ENCODE data around the gene OSBP2. TPM values are rescaled to one million over a fixed set of nuclear protein-coding genes. Genes with fewer than 3 reads are reported as not detected.

The OSBP2 gene
- polyA plus RNA-seq, 2 donors: 2.5 to 2.7 TPM

GRCh38 chr22:30806391-30806861 is 111.8 kb downstream of the OSBP2 start:
- Histone ChIP-seq H3K27ac (ENCODE audit: low read depth in 2 of 2, low read length in 1 of 2) (no peak overlapping the region), H3K4me1 (ENCODE audit: control insufficient read depth in 2 of 2, insufficient read depth in 2 of 2, low read length in 1 of 2) (peaks cover 2 to 5% of the 10 kb centered on the region in 2 donors), H3K36me3 (ENCODE audit: control insufficient read depth in 2 of 2, insufficient read depth in 2 of 2, low read length in 1 of 2) (no peaks in the 10 kb centered on the region), H3K4me3 (ENCODE audit: low read depth in 1 of 2, low read length in 2 of 2) (no peak overlapping the region), H3K27me3 (ENCODE audit: control insufficient read depth in 1 of 2, insufficient read depth in 2 of 2, low read length in 2 of 2) (no peaks in the 10 kb centered on the region), H3K9me3 (ENCODE audit: control insufficient read depth in 2 of 2, insufficient read depth in 1 of 2, low read depth in 1 of 2, low read length in 1 of 2) (no peaks in the 10 kb centered on the region)
- WGBS, 2 donors: 67 to 73% methylated on average over 3 of the region's 3 CpGs

DNA sequence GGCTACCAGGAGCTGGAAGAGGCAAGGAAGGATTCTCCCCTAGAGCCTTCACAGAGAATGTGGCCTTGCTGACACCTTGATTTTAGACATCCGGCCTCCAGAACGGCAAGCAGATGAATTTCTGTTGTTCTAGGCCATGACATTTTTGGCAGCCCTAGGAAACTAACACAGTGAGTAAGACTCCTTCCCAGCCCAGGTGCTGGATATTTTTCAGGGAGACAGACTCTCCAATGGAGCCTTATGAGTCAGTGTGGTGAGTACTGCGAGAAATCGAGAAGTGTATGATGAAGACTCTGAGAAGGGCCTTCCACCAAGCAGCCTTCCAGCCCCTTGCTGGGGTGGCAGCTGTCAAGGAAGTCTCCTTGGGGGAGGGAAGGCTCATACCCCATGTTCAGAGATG is 114.4 kb downstream of the OSBP2 start:
- no peaks in the 10 kb centered on the region for H3K4me1 ChIP-seq (ENCODE audit: control insufficient read depth in 2 of 2, insufficient read depth in 2 of 2, low read length in 1 of 2)
- WGBS, 2 donors: 86 to 92% methylated on average over 4 of the region's 4 CpGs
- no peaks in the 10 kb centered on the region for H3K36me3 ChIP-seq (ENCODE audit: control insufficient read depth in 2 of 2, insufficient read depth in 2 of 2, low read length in 1 of 2)
- no peak overlapping the region for H3K27ac ChIP-seq (ENCODE audit: low read depth in 2 of 2, low read length in 1 of 2)
- no peaks in the 10 kb centered on the region for H3K27me3 ChIP-seq (ENCODE audit: control insufficient read depth in 1 of 2, insufficient read depth in 2 of 2, low read length in 2 of 2)
- H3K4me3 ChIP-seq (ENCODE audit: low read depth in 1 of 2, low read length in 2 of 2): no peak overlapping the region
- H3K9me3 ChIP-seq (ENCODE audit: control insufficient read depth in 2 of 2, insufficient read depth in 1 of 2, low read depth in 1 of 2, low read length in 1 of 2): no peaks in the 10 kb centered on the region

DNA sequence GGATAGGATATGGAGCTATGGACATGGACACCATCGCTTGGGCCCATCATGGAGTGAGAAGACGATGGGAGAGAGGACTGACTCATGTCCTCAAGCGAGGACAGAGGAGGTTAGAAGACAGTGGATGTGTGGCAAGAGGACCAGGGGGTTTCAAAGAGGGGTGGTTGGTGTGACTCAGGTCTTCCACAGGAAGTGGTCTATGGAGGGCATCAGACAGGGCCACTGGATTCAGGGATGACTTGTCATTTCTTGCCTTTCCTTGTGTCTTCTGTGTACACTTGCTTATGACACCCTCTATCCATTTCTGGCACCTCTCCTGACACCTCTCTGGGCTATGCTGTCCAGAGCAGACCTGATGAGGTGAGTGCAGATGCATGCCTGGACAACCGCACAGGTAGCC is 115.4 kb downstream of the OSBP2 start:
- Histone ChIP-seq H3K4me1 (ENCODE audit: control insufficient read depth in 2 of 2, insufficient read depth in 2 of 2, low read length in 1 of 2) (no peaks in the 10 kb centered on the region), H3K36me3 (ENCODE audit: control insufficient read depth in 2 of 2, insufficient read depth in 2 of 2, low read length in 1 of 2) (no peaks in the 10 kb centered on the region), H3K4me3 (ENCODE audit: low read depth in 1 of 2, low read length in 2 of 2) (no peak overlapping the region), H3K9me3 (ENCODE audit: control insufficient read depth in 2 of 2, insufficient read depth in 1 of 2, low read depth in 1 of 2, low read length in 1 of 2) (no peaks in the 10 kb centered on the region), H3K27ac (ENCODE audit: low read depth in 2 of 2, low read length in 1 of 2) (no peak overlapping the region), H3K27me3 (ENCODE audit: control insufficient read depth in 1 of 2, insufficient read depth in 2 of 2, low read length in 2 of 2) (no peaks in the 10 kb centered on the region)
- WGBS, 2 donors: 86 to 87% methylated on average over 4 of the region's 4 CpGs

- Histone ChIP-seq H3K27me3 (ENCODE audit: control insufficient read depth in 1 of 2, insufficient read depth in 2 of 2, low read length in 2 of 2) (no peaks in the 10 kb centered on the region), H3K9me3 (ENCODE audit: control insufficient read depth in 2 of 2, insufficient read depth in 1 of 2, low read depth in 1 of 2, low read length in 1 of 2) (no peaks in the 10 kb centered on the region), H3K4me3 (ENCODE audit: low read depth in 1 of 2, low read length in 2 of 2) (no peak overlapping the region), H3K4me1 (ENCODE audit: control insufficient read depth in 2 of 2, insufficient read depth in 2 of 2, low read length in 1 of 2) (no peaks in the 10 kb centered on the region), H3K36me3 (ENCODE audit: control insufficient read depth in 2 of 2, insufficient read depth in 2 of 2, low read length in 1 of 2) (no peaks in the 10 kb centered on the region), H3K27ac (ENCODE audit: low read depth in 2 of 2, low read length in 1 of 2) (no peak overlapping the region)
- WGBS, 2 donors: 83 to 90% methylated on average over 7 of the region's 7 CpGs
These were observed 119.3 kb downstream of the OSBP2 start for GRCh38 chr22:30813936-30814335.

DNA sequence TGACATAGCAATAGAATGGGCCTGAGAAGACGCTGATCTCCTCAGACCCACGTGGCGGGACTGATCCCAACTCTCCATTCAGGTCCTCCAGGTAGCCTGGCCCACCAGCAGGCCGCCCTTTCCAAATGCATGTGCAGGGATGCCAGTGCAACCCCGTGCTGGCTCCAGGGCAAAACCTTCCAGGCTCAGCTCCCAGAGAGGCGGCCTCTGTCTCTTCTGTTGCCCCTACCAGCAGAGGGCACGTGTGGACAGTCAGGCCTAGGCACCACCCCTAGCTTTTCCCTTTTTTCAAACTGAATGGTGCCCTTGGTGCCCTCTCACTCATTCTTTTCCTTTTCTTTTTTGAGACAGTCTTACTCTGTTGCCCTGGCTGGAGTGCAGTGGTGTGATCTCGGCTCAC is 121.7 kb downstream of the OSBP2 start:
- no peaks in the 10 kb centered on the region for H3K9me3 ChIP-seq (ENCODE audit: control insufficient read depth in 2 of 2, insufficient read depth in 1 of 2, low read depth in 1 of 2, low read length in 1 of 2)
- no peak overlapping the region for H3K4me3 ChIP-seq (ENCODE audit: low read depth in 1 of 2, low read length in 2 of 2)
- H3K36me3 ChIP-seq (ENCODE audit: control insufficient read depth in 2 of 2, insufficient read depth in 2 of 2, low read length in 1 of 2): no peaks in the 10 kb centered on the region
- WGBS, 2 donors: 78 to 81% methylated on average over 8 of the region's 8 CpGs
- no peaks in the 10 kb centered on the region for H3K27me3 ChIP-seq (ENCODE audit: control insufficient read depth in 1 of 2, insufficient read depth in 2 of 2, low read length in 2 of 2)
- no peak overlapping the region for H3K27ac ChIP-seq (ENCODE audit: low read depth in 2 of 2, low read length in 1 of 2)
- H3K4me1 ChIP-seq (ENCODE audit: control insufficient read depth in 2 of 2, insufficient read depth in 2 of 2, low read length in 1 of 2): no peaks in the 10 kb centered on the region

DNA sequence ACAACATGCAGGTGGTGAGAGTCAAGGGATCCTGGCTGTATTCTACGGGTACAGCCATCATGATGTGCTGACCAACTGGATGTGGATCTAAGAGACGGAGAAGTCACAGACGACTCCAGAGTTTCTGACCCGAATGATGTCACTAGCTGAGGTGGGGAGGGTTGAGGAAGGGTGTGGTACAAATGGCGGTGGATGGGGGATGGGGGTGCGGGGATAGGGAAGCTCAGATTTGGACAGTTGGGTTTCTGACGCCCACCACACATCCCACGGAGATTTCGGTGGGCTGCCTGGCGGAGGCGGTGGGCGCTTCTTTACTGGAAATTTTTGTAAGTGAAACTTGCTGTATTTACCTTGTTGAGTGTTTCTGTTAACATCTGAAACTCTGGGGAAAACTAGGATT is 126.7 kb downstream of the OSBP2 start:
- Histone ChIP-seq H3K27ac (ENCODE audit: low read depth in 2 of 2, low read length in 1 of 2) (no peak overlapping the region), H3K27me3 (ENCODE audit: control insufficient read depth in 1 of 2, insufficient read depth in 2 of 2, low read length in 2 of 2) (peaks cover 0 to 4% of the 10 kb centered on the region in 2 donors), H3K9me3 (ENCODE audit: control insufficient read depth in 2 of 2, insufficient read depth in 1 of 2, low read depth in 1 of 2, low read length in 1 of 2) (no peaks in the 10 kb centered on the region), H3K4me1 (ENCODE audit: control insufficient read depth in 2 of 2, insufficient read depth in 2 of 2, low read length in 1 of 2) (peaks cover 2 to 6% of the 10 kb centered on the region in 2 donors), H3K36me3 (ENCODE audit: control insufficient read depth in 2 of 2, insufficient read depth in 2 of 2, low read length in 1 of 2) (no peaks in the 10 kb centered on the region), H3K4me3 (ENCODE audit: low read depth in 1 of 2, low read length in 2 of 2) (no peak overlapping the region)
- WGBS, 2 donors: 88 to 90% methylated on average over 12 of the region's 12 CpGs

- Histone ChIP-seq H3K27me3 (ENCODE audit: control insufficient read depth in 1 of 2, insufficient read depth in 2 of 2, low read length in 2 of 2) (peaks cover 0 to 4% of the 10 kb centered on the region in 2 donors), H3K4me1 (ENCODE audit: control insufficient read depth in 2 of 2, insufficient read depth in 2 of 2, low read length in 1 of 2) (peaks cover 3 to 6% of the 10 kb centered on the region in 2 donors), H3K9me3 (ENCODE audit: control insufficient read depth in 2 of 2, insufficient read depth in 1 of 2, low read depth in 1 of 2, low read length in 1 of 2) (no peaks in the 10 kb centered on the region), H3K36me3 (ENCODE audit: control insufficient read depth in 2 of 2, insufficient read depth in 2 of 2, low read length in 1 of 2) (no peaks in the 10 kb centered on the region), H3K4me3 (ENCODE audit: low read depth in 1 of 2, low read length in 2 of 2) (peak overlapping the region; percentile 50), H3K27ac (ENCODE audit: low read depth in 2 of 2, low read length in 1 of 2) (no peak overlapping the region)
- 39 to 41% methylated on average over 8 of the region's 8 CpGs for WGBS, 2 donors
These were observed 127.2 kb downstream of the OSBP2 start for GRCh38 chr22:30821863-30822215.

DNA sequence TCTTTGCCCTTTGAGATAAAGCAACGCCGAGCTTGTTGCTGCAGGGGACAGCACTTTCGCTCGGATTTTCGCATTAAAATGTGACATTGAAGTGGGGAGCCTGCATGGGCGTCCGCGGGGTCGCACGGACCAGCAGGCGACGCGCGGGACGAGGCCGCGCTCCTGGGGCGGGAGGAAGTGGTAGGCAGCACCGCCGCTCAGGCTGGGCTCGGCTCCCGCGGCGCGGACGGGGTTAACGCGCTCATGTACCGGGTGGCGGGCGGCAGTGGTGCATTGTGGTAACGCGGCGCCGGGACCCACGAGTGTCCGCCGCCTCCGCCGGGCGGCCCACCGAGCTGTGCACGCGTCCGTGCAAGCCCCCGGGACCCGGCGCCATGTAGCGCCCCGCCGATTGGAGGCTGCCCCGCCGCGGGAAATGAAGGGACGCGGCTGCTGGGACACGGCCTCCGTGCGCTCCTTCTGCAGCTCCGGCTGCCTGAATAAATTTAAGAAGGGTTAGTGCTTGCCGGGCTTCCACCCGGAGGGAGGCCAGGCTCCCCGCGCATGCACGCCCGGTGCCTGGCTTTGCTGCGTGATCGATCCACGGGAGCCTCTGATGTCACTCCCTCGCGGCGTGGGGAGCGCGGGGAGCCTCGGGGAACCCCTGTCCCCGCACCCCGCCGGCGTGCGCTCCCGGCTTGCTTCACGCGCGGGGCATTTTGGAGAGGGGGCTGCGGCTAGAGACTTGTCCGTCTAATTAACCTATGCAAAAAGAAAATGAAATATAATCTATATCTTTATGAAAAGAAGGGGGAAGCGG is 127.7 kb downstream of the OSBP2 start:
- H3K4me1 ChIP-seq (ENCODE audit: control insufficient read depth in 2 of 2, insufficient read depth in 2 of 2, low read length in 1 of 2): peaks cover 3 to 6% of the 10 kb centered on the region in 2 donors
- H3K9me3 ChIP-seq (ENCODE audit: control insufficient read depth in 2 of 2, insufficient read depth in 1 of 2, low read depth in 1 of 2, low read length in 1 of 2): no peaks in the 10 kb centered on the region
- H3K36me3 ChIP-seq (ENCODE audit: control insufficient read depth in 2 of 2, insufficient read depth in 2 of 2, low read length in 1 of 2): no peaks in the 10 kb centered on the region
- peaks cover 0 to 4% of the 10 kb centered on the region in 2 donors for H3K27me3 ChIP-seq (ENCODE audit: control insufficient read depth in 1 of 2, insufficient read depth in 2 of 2, low read length in 2 of 2)
- no peak overlapping the region for H3K27ac ChIP-seq (ENCODE audit: low read depth in 2 of 2, low read length in 1 of 2)
- peak overlapping the region; percentile 50 for H3K4me3 ChIP-seq (ENCODE audit: low read depth in 1 of 2, low read length in 2 of 2)
- WGBS, 2 donors: 4% methylated on average over 74 to 87 of the region's 87 CpGs

DNA sequence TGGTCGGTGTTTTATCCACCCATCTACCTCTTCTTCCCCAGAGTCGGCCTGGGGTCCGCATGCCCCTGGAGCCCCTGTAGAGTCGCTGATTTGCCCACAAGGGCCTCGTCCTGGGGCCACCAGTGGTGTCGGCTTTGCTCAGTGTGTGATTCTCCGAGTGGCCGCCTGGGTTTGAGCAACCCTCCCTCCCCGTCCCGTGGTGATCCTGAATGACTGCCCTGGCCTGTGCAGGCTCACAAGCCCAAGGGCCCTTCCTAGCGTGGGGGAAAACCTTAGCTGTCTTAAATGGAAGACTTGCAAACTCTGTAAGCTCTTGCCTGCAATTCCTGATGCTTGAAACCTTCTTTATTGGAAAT is 128.3 kb downstream of the OSBP2 start:
- Histone ChIP-seq H3K4me1 (ENCODE audit: control insufficient read depth in 2 of 2, insufficient read depth in 2 of 2, low read length in 1 of 2) (peaks cover 3 to 6% of the 10 kb centered on the region in 2 donors), H3K36me3 (ENCODE audit: control insufficient read depth in 2 of 2, insufficient read depth in 2 of 2, low read length in 1 of 2) (no peaks in the 10 kb centered on the region), H3K27ac (ENCODE audit: low read depth in 2 of 2, low read length in 1 of 2) (no peak overlapping the region), H3K27me3 (ENCODE audit: control insufficient read depth in 1 of 2, insufficient read depth in 2 of 2, low read length in 2 of 2) (peaks cover 0 to 4% of the 10 kb centered on the region in 2 donors), H3K4me3 (ENCODE audit: low read depth in 1 of 2, low read length in 2 of 2) (peak overlapping the region in 1 of 2 donors; percentile 50), H3K9me3 (ENCODE audit: control insufficient read depth in 2 of 2, insufficient read depth in 1 of 2, low read depth in 1 of 2, low read length in 1 of 2) (no peaks in the 10 kb centered on the region)
- 48% methylated on average over 11 of the region's 11 CpGs for WGBS, 2 donors

- Histone ChIP-seq H3K27me3 (ENCODE audit: control insufficient read depth in 1 of 2, insufficient read depth in 2 of 2, low read length in 2 of 2) (peaks cover 0 to 4% of the 10 kb centered on the region in 2 donors), H3K4me1 (ENCODE audit: control insufficient read depth in 2 of 2, insufficient read depth in 2 of 2, low read length in 1 of 2) (peaks cover 3 to 6% of the 10 kb centered on the region in 2 donors), H3K4me3 (ENCODE audit: low read depth in 1 of 2, low read length in 2 of 2) (no peak overlapping the region), H3K36me3 (ENCODE audit: control insufficient read depth in 2 of 2, insufficient read depth in 2 of 2, low read length in 1 of 2) (no peaks in the 10 kb centered on the region), H3K9me3 (ENCODE audit: control insufficient read depth in 2 of 2, insufficient read depth in 1 of 2, low read depth in 1 of 2, low read length in 1 of 2) (no peaks in the 10 kb centered on the region), H3K27ac (ENCODE audit: low read depth in 2 of 2, low read length in 1 of 2) (no peak overlapping the region)
- 94 to 99% methylated on average over 8 of the region's 8 CpGs for WGBS, 2 donors
These were observed 129.4 kb downstream of the OSBP2 start for GRCh38 chr22:30824096-30824495.

All from esophagus (tissue), 2 donors.